Left renal cortex interstitium (tissue), 4 donors: Measurements from ENCODE around the gene NEURL1B. TPM values are rescaled to one million over a fixed set of nuclear protein-coding genes. Genes with fewer than 3 reads are reported as not detected.
A peak's percentile ranks its signal among the peaks of the same experiment; 100 is the strongest.
"Not testable (repeated sequence)": the region's sequence is repeated elsewhere in the genome, so short reads cannot be mapped to it uniquely, and the experiment has no call there.

Experiments
- DNase-seq, 4 donors: peaks; one replicate each; pipeline ENCODE4 v3.0.0-alpha.2; 2013; ENCODE audit warnings: low read depth in 4 of 4, low spot score in 2 of 4, missing footprints in 1 of 4
- polyA plus RNA-seq, 4 donors: library from polyadenylated mRNA; unstranded; fragments of 120-200 nt; gene quantifications; one replicate each; pipeline ENCODE4 v1.2.1, GENCODE V29; 2013; ENCODE audit not compliant: insufficient read length in 4 of 4

Gene NEURL1B
- polyA plus RNA-seq, 4 donors: 13.6 to 17.0 (median 15.4) TPM

DNA sequence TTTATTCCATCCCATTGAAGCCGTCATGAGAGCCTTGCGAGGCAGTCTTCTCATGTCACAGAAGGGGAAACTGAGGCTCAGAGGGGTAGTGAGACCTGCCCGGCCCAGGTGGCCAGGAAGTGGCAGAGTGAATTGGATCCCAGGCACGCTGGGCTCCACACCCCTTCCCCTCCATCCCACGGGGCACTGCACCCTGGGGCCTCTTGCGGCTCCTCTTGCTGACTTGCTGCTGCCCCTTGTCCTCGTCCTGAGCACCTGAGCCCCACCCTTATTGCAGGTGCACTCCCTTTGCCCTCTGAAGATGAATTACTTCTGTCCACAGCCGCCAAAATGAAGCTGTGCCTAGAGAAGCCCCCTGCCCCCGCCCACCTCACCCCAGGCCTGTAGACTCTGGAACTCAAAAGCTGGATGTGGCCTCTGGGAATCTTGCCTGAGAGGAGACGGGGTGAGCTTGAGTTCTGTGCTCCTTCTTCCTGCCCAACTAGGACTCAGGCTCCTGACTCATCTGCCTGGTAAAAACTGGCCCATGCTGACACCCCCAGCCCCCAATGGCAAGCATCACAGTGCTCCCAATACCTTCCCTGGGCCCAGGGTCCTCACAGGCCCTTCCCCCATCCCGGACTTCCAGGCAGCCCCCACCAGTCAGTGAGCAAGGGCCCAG lies 6.4 kb downstream of the NEURL1B start:
- no peak for DNase-seq

DNA sequence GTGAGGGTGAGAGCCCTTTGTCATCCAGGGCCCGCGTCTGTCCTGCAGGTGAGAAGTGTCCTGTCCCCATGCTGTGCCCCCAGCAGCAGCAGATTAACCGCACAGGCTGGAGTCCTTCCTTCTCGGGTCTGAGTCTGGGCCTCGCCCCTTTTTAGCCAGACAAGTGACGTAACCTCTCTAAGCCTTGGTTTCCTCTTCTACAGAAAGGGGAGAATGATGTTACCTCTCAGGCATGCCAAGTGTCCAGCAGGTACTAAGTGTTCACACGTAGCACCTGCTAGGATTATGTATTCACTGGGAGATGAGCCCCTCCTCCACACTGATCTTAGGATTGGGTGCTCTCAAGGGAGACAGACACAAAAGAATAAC lies 6.9 kb downstream of the NEURL1B start:
- no peak for DNase-seq

DNA sequence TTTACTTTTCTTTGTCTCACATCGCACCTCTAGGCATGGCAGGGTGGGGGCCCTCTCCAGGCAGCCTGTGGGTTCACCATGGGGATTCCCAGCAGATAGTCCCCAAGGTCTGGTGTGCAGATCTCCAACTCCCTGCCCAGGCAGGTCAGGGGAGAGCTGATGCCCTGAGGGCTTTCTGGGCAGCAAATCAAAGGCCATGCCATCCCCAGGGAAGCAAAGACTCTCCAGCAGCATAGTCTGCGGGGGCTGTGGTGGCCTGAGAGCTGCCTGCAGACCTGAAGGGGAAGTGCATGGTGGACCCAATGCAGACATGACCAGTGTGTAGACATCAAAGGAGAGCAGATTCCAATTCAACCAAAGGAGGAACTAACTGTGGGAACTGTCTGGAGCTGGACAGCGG lies 7.7 kb downstream of the NEURL1B start:
- no peak for DNase-seq

DNA sequence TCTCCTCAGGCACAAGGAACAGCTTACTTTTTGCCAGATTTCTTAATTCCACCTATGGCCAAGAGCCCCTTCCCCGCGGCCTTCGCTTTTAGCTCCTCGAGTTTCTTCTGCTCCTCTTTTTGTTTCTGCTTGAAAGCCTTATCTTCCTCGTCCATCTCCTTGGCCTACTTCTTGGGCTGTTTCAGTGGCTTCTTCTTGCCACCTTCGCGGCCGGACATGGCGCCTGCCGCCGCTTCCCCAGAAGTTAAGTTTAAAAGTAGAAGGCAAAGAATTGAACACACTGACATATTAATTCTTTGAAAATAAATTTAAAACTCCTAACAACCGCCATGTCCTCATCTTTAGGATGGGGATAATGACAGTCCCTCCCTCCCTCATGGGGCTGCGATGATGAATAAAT lies 15.4 kb downstream of the NEURL1B start:
- not testable (repeated sequence) for DNase-seq

DNA sequence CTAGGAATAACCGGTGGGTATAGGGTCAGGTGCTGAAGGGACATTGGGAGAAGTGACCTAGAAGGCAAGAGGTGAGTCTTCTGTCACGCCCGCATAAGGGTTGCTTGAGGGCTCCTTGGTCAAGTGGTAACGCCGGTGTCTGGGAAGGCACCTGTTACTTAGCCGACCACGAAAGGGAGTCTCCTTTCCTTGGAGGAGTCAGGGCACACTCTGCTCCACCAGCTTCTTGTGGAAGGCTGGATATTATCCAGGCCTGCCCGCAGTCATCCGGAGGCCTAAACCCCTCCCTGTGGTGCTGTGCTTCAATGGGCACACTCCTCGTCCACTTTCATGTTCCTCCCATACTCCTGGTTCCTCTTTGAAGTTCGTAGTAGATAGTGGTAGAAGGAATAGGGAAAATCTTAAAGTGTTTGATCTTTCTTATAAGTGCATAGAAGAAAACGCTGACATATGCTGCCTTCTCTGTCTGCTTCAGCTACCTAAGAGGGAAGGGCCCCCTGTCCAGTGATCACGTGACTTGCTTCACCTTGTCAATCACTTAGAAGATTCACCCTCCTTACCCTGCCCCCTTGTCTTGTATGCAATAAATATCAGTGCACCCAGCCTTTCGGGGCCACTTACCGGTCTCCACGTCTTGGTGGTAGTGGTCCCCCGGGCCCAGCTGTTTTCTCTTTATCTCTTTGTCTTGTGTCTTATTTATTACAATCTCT lies 16.6 kb downstream of the NEURL1B start:
- not testable (repeated sequence) for DNase-seq

DNA sequence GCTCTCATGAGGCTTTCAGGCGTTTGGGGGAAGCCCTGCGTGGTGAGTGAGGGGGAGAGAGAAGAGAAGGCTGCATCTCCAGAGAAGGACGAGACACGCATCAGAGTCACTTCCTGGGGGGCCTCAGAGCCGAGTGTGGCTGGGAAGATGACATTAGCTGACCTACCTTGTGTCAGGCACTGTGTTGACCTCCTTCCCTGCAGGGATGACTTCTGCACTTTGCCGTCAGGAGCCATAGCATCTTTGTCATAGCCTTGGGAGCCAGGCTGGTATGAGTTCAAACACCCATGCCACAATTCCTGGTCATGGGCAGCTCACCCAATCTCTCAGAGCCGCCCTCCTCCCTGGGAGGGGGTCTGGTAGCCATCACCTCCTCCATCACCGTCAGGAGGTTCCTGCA lies 17.3 kb downstream of the NEURL1B start:
- DNase-seq: no peak

DNA sequence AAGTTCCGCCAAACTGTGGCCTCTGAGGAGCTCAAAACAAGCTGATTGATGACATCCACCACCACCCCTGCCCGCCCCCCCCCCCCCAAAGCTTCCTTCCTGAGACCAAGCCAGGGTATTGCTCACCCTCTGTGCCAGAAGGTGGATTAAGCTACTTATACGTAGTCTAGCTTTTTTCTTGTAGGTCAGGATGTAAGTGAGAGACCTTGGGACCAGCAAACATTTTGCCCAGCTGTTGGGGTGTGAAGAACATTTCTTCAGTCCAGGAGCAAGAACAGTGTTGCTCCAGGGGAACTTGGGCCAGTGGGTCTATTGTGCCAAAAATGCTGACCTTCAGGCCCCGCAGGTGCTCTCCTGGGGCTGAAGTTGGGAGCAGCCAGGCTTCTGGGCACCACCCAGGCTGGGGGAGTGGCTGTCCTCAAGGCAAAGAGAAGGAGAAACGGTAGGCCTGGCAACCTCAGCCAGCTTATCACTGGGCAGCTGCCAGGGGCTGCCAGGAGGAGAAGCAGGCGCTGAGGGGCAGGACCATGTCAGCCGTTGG lies 18.0 kb downstream of the NEURL1B start:
- DNase-seq: no peak

DNA sequence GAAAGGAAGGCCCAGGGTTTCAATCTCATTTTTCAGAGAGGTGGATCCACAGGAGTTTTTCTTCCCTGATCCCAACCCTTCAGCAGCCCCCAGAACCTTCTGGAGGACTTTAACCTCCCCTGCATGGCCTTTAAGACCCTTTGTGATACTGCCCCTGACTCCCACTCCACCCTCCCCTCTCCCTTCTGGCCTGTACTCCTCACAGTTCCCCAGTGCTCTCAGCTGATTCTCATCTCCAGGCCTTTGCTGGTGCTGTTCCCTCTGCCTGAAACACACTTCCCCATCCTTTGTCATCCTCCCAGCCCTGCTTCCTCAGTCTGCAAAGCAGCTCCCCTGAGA lies 18.5 kb downstream of the NEURL1B start:
- no peak for DNase-seq

DNA sequence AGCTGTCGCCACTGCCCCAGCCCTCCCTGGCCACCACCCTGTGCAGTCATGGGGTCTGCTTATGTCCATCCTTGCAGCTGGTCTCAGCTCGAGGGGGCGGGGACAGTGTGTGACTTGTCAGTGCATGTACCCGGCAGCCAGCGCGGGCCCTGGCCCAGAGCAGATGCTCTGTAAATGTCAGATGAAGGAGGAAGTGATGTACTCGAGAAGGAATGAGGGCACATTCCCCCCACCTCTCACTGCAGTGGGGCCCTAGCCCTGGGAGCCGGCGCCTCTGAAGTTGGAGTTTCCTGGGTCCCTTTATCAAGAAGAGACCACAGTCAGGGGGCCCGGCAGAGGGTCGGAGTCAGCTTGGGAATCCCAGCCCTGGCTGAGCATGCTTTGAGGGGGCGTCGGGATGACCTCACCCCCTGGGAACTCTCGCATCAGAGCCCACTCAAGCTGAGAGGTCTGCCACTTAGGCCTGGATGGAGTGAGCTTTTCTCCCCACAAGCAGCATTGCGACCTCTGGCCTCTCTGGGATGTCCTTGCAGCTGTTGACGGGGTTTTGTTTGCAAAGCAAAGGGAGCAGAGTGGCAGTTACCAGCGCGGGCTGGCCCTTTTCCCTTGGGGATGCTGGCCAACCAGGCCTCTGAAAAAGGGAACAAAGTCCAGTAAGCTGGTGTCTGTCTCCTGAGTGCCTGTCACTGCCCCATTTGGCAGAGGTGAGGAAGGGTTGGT lies 19.0 kb downstream of the NEURL1B start:
- peak in 1 of 4 donors; percentile 42 for DNase-seq

DNA sequence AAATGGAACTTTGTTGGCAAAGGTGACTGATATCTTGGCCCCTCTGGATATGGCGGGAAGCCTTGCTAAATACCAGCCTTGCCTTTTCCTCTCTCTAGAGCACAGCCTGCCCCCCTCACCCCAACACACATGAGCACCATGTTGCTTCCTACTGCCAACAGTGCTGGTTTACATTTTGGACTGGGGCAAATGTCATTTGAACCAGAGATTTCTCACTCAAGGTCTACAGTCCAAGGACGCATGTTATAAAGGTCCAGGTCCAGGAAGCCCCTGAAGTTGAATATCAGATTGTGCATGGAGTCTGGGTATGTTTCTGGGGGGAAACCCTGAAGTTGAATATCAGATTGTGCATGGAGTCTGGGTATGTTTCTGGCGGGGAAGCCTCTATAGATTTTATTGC lies 19.9 kb downstream of the NEURL1B start:
- DNase-seq: no peak

DNA sequence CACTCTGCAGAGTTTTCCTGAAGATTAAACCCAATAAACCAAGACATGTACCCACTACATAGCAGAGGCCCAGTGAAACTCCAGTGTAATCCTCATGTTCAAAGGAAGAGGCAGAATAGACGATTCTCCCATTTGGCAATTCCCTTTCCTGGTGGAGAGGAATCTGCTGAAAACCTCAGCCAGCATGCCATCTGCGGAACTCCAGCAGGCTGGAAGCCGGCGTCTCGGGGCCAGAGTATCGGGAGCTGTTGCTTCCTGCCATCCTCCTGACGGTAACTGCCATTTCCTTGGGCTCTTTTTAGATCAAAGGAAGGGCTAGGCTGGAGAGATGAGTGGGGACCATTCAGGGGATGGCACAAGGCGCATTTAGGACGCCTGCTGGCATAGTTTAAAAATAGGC lies 20.5 kb downstream of the NEURL1B start:
- no peak for DNase-seq

DNA sequence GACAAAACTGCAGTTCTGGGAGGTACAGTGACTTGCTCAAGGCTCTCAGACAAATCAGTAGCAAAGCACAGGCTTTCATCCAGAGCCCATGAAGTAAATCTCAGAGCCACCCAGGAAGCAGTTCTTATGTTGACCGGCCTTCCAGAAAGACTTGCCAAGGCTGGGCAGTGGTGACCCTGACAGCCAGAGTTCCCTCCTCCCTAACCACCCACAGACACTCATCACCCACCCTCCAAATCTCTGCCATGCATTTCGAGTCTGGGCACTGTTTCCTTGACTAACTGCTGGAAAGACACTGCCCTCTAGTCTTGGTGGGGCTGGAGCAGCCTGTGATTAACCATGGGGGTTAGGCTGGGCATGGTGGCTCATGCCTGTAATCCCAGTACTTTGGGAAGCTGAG lies 21.5 kb downstream of the NEURL1B start:
- no peak for DNase-seq

DNA sequence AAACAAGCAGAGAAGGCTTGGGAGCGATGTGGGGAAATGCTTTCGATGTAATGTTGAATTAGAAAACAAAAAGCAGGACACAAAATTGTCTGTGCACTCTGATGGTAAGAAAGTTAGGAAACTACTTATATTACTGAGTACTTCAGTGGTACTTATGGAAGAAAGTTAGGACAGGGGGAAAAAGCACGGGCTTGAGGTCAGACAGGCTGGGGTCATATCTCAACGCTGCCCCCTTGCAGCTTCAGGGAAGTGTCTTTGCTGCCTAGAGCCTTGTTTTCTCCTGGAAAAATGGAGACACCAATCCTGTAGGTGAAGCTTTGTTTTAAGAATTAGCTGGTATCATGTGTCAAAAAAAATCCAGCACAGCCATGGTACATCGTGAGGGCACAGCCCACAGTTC lies 23.0 kb downstream of the NEURL1B start:
- no peak for DNase-seq

DNA sequence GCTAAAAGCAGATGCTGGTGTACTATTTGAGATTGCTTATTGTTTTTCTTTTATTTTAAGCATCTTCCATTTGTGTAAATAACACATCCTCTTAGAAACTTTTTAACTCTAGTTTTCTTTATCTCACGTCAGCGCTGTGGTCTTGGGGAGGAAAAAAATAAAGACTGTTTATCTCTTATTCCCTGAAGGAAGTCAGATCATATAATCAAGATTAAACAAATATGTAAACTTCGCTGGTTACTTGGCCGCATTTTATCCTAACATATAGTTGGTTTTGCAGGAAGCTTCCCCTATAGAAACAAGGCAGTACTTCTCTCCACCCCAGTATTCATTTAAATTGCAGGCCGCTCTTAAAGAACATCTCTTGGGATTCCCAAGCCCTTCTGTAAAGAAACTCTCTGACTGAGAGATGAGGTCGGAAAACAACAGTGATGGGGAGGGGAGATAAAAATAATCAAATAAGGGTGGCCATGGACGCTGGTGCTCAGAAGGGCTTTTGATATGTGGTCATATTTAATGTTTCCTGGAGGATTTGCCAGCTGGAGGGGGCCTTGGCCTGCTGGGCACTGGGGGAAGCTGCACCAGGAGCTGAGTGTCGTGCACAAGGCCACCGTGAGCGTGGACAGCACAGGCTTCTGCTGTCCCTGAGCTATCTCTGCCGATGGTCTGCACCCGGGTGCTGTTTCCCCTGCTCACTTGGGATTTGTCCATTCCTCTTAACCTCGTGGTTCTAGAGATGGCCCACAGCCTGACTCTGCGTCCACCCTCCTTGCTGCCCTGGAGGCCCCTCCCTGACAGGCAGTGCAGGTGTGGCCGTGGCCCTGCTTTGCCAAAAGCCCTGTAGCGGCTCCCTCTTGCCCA lies 23.8 kb downstream of the NEURL1B start:
- DNase-seq: no peak

DNA sequence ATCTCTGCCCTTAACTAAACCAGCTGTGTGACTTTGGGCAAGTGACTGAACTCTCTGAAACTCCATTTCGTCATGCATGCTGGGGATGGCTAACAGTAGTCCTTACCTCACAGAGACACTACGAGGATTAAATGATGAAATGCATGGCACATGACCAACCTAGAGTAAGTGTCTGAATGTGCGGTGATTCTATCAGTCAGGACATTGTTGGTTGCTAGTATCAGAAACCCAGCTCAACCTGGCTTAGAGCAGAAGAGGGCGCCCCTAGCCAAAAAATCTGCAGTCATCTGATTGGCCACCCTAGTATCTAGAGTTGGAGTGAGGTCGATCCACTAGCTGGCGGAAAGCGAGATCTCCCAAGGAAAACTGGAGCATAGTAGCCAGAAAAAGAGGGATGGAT lies 25.2 kb downstream of the NEURL1B start:
- DNase-seq: no peak

DNA sequence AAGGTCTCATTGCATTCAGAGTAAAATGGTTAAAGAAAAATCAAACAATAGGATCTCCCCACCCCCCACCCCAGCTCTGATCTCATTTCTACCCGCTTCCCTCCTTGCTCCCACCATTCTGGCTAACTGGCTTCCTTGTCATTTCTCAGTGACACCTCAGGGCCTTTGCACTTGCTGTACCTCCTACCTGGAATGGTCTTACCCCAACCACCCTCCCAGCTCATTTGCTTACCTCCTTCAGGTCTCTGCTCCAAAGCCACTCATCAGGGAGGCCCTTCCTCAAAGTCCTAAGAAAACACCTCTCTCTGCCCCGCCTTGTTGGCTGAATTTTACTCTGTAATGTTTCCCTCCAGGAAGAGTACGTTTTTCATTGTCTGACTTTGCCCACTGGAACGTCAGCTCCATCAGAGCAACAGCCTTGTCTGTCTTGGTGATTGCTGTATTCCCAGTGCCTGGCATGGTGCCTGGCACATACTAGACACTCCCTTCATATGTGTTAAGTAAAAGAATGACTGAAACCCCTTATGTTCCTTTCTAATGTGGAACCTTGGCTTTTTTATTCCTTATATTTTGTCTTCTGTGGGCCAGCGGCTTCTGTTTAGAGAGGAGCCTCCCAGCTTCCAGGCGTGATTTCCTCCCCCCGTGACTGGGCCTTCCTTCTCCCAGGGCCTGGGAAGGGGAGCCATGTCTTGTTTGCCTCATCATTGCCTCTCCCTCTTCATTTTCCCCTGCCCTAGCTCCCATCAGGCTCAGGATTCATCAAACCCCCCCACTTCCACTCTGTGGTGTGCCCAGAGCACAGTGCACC lies 26.9 kb downstream of the NEURL1B start:
- no peak for DNase-seq

DNA sequence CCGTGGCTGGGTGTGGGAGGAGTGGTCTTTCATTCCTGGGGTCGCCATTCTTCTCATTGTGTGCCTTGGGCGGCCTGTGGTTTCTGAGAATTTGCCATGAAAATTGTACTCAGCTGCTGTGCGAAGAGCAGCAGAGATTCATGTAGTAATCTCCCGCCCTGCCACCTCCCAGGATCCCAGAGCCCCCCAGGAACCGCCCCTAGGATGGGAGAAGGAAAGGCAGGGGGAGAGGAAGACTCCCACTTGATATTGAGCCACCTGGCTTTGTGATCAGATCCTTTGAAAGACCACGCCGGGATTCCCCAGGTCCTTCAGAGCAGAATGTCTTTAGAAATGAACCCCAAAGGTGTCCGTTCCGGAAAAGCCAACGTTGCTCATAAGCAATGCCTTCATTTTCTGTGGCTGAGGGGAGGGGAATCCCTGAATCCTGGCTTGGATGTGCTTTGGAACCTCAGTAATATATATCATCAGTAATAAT lies 27.6 kb downstream of the NEURL1B start:
- no peak for DNase-seq

DNA sequence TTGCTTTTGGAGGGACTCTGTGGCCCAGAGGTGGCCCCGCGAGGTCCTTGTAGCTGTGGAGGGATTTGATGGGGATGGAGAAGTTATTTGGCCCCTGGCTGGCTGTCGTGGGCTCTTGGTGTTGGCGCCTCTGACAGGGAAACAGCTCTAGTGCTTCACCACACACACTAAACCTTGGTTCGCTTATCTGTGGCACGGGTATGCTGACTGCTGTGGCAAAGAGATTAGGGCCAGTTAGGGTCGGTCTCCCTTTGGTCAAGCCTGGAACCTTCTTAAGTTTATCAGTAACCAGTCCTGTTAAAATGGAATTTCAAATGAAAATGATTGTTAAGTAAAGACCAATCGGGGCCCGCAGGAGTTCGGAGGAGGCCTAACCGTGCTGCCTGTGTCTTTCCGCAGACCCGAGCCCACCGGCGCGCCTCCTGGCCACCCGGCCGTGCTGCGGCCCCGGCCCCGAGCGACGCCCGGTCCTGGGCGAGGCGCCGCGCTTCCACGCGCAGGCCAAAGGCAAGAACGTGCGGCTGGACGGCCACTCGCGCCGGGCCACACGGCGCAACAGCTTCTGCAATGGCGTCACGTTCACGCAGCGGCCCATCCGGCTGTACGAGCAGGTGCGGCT lies 28.4 kb downstream of the NEURL1B start:
- DNase-seq: no peak

DNA sequence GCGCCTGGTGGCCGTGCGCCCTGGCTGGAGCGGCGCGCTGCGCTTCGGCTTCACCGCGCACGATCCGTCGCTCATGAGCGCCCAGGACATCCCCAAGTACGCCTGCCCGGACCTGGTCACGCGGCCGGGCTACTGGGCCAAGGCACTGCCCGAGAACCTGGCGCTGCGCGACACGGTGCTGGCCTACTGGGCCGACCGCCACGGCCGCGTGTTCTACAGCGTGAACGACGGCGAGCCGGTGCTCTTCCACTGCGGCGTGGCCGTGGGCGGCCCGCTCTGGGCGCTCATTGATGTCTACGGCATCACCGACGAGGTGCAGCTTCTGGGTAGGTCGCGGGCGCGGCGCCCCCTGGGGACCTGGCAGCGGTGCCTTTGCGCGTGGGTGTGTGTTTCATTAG lies 28.9 kb downstream of the NEURL1B start:
- DNase-seq: no peak
